HEK293 (cell line): ENCODE data around the gene FHIT.

Source experiments
- CTCF ChIP-seq: fragments of 450-650 bp; formaldehyde crosslinking; IDR thresholded peaks from 2 replicates; pipeline ENCODE4 v1.5.1; 2016; ENCODE audit warnings: missing biosample characterization, missing genetic modification characterization
- TRIM28 ChIP-seq: IDR thresholded peaks from 2 replicates; pipeline ENCODE4 v1.6.1; 2011; ENCODE audit warnings: low read length, control low read depth, borderline replicate concordance
- ZBTB10 ChIP-seq: fragments of 450-650 bp; formaldehyde crosslinking; IDR thresholded peaks from 2 replicates; pipeline ENCODE4 v1.5.1; 2016; ENCODE audit warnings: missing biosample characterization, missing genetic modification characterization
- ZBTB20 ChIP-seq: fragments of 450-650 bp; formaldehyde crosslinking; IDR thresholded peaks from 2 replicates; pipeline ENCODE4 v1.5.1; 2016; ENCODE audit warnings: missing biosample characterization, missing genetic modification characterization
- ZNF146 ChIP-seq: fragments of 450-650 bp; formaldehyde crosslinking; IDR thresholded peaks from 2 replicates; pipeline ENCODE4 v1.5.1; 2016; ENCODE audit warnings: missing biosample characterization, missing genetic modification characterization
- ZNF274 ChIP-seq, 2 experiments: fragments of 200-500 bp in 1 of 2; fragments of 450-650 bp in 1 of 2; sonication (Bioruptor generic) in 1 of 2; formaldehyde crosslinking in 1 of 2; IDR thresholded peaks; 2 replicates each; pipeline versions ENCODE4 v1.5.1 to v1.6.1; 2014 to 2016; ENCODE audit warnings: borderline replicate concordance in 1 of 2, inconsistent platforms in 1 of 2, low read length in 1 of 2, missing biosample characterization in 1 of 2, missing genetic modification characterization in 1 of 2
- ZNF707 ChIP-seq: fragments of 450-650 bp; formaldehyde crosslinking; IDR thresholded peaks from 2 replicates; pipeline ENCODE4 v1.5.1; 2016; ENCODE audit warnings: missing biosample characterization, missing genetic modification characterization

- no peak for TF ChIP-seq ZBTB10 (tag by site-specific recombination)
- TF ChIP-seq ZNF274 (IDR thresholded peaks at IDR 0.05; ENCODE audit: low read length) = no peak
- TF ChIP-seq ZNF274 (tag by site-specific recombination; IDR thresholded peaks at IDR 0.05; ENCODE audit: borderline replicate concordance) = no peak
- TF ChIP-seq CTCF (tag by site-specific recombination) = no peak
- no peak for TF ChIP-seq ZBTB20
- no peak for TF ChIP-seq ZNF707 (tag by site-specific recombination)
- no peak for TF ChIP-seq TRIM28
- no peak for TF ChIP-seq ZNF146 (tag by site-specific recombination)
Measured at GRCh38 chr3:60775985-60776384, 475.3 kb downstream of the FHIT start.
